Activated CD4-positive, alpha-beta T cell treated with anti-CD3 and anti-CD28 coated beads for 4 hours (primary cell): Measurements from ENCODE around the gene TPSB2.
"Not testable (repeated sequence)": the region's sequence is repeated elsewhere in the genome, so short reads cannot be mapped to it uniquely, and the experiment has no call there.

Source experiments
- DNase-seq, 2 donors: peaks; one replicate each; pipeline ENCODE4 v3.0.0-alpha.2; 2020

The TPSB2 gene

DNA sequence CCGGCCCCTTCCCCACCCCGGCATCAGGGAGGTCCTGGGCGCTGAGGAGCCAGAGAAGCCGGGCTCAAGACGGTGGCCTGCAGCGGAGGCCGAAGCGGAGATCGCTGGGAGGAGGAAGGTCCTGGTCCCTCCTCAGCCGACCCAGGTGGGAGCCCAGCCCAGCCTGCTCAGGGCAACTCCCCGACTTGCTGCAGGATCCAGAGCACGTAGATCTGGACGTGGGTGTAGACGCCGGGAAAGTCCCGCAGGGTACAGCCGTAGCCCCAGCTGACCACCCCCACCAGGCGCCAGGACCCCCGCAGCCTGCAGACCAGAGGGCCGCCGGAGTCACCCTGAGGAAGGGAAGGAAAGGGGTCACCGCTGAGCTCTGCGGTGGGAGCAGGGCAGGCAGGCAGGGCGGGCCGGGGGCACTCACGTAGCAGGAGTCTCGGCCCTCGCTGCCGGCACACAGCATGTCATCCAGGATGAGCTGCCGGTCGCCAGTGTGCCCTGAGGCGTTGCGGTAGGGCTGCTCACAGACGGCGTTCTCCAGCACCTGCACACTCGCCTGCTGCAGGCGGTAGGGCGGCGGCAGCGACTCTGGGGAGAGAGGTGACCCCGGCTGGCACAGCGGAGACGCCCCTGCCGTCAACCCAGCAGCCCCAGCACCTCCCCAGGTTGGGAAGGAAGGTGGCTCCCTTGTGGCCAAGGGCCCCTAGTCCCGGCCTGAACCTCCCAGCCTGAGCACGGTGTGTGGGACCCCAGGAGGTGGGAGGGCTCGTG lies 31.3 kb upstream of the TPSB2 start:
- DNase-seq, result no peak

DNA sequence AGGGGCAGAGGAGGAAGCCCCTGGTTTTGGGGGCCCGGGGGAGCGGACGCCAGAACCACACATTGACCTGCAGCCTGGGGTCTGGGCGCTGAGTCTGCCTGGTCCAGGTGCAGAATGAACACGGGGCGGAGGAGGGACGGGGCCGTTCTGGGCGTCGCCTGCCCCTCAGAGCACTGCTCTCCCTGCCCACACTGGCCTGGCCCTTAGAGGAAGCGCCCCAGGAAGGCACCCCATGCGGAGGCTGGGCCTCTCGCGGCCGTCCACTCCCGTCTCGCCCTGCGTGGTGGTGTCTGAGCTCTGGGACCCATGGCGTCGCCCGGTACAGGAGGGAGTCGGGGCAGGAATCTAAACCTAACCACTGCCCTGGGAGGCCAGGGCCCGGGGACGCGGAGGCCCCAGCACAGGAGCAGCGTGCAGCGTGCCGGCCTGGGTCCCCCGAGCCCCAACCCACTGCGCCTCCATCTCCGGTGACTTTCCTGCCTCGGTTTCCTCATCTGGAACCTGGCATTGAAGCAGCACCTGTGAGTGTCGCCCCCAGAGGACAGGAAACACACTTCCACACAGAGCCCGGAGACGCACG lies 30.2 kb upstream of the TPSB2 start:
- no peak for DNase-seq

DNA sequence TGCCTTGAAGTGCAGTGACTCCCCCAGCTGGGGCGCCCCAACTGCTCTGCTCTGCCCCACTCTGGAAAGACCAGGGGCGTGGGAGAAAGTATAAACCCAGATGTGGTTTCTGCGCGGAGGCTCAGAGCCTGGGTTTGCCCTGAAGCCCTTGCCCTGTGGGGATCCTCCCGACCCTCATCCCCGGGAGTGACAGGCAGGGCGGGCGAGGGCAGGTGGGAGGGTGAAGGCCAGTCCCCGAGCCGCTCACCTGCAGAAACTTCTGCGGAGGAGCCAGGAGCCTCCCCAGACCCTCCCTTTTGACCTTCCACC lies 29.7 kb upstream of the TPSB2 start:
- no peak for DNase-seq

DNA sequence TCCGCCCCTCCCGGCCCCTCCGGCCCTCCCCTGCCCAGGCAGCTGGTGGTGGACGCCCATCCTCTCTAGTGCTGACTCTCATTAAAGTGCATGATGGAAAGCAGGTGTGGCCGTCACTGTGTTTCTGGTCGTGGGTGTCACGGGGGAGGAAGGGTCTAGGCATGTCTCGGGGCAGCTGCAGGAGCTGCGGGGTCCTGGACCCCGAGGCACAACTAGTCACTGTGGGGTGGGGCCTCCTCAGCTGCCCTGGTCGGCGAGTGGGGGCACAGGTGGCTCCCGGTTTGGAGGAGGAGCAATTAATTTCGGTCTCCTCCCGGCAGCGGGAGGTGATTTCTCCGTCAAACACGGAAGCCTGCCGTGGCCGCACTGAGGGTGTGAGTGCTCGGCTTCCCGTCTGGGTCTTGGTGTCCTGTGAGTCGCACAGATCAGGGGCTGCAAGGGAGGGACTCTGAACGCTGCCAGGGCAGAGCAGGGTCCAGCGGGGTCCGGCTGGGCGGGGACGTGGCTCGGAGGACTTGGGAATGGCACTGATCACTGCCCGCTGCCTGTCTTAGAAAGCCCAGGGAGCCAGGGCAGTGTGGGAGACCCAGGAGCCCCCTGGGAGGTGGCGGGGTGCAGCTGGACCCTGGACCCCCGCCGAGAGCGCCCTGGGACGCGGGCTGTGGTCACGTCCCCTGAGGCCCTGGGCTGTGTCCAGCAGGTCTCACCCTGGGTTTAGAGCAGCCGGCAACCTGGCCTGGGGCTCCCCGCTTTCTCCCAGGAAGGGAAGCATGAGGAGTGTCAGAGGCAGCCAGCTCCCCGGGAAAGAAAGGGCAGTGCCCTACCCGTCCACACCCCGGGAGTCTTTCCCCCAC lies 29.1 kb upstream of the TPSB2 start:
- DNase-seq, result no peak

DNA sequence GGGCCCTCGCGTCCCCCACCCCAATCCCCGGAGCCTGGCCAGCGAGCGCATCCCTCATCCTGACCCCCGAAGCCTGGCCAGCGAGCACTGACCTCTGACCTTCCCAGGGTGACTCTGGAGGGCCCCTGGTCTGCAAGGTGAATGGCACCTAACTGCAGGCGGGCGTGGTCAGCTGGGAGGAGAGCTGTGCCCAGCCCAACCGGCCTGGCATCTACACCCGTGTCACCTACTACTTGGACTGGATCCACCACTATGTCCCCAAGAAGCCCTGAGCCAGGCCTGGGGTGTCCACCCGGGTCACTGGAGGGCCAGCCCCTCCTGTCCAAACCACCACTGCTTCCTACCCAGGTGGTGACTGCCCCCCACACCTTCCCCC lies 28.2 kb upstream of the TPSB2 start:
- DNase-seq, result no peak

DNA sequence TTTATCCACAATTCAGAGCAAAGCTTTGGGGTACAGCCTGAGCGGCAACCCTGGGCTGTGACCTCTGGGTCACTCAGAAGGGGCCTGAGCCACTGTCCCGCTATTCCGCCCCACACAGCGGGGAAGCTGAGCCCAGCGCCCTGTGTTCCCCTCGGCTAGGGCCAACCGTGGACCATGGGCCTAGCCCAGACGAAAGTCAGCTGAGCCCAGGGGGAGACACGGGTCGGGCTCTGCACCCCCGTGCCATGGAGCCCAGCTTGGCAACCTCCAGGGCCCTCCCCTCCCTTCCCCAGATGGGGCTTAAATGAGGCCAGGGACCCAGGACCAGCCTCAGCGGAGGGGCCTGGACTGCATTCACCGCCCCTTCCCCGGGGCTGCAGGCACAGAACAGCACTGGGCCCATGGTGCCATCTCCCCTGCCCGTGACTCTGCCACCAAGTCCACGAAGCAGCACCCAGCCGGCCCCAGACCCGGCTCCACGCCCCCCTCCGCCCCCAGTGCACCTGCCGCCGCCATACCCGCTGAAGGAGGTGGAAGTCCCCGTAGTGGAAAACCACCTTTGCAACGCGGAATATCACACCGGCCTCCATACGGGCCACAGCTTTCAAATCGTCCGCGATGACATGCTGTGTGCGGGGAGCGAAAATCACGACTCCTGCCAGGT lies 27.7 kb upstream of the TPSB2 start:
- no peak for DNase-seq

- no peak for DNase-seq
These were observed 26.9 kb upstream of the TPSB2 start for GRCh38 chr16:1256874-1257322.

- DNase-seq, result not testable (repeated sequence)
These were observed 26.4 kb upstream of the TPSB2 start for GRCh38 chr16:1256296-1256873.

DNA sequence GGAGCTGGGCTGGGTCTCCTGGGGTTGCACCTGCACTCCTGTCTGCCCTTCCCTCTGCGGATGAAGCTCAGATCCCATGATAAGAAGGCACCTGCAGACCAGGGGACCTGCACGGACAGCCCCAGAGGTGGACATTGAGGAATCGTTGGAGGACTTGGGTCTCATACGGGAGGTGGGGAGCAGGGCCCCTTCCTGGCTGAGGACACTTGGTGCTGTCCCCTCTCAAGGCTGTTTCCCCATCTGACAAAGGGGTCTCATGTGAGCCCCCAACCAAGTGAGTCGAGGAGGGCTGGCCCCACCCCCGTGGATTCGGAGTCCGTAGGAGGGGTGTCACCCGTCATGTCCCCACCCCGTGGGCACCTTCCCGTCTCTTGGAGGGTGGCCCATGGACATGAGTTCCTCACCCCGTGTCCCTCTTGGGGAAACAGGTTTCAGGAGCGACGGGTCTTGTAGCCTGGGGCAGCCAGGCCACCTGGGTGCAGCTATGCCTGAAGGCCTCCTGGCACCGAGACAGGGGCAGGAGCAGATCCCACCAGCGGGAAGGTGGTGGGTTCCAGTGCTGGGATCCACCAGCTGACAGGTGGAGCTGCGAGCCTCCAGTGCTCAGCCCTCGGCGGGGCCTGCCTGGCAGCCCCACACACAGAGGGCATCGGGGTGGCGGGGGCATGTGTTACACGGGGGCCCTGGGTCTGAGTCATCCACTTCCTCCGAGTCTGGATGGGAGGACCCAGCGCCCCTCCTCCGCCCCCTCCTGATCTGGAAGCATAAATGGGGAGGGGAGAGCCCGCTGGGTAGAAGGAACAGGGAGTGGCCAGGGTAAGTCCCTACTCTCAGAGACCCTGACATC lies 25.5 kb upstream of the TPSB2 start, which contains the start of gene TPSD1:
TPSD1 (plus strand) TSS at position 794 of the 847 bp plus-strand sequence. CDS start 212 bp downstream, outside the sequence.
- DNase-seq, result not testable (repeated sequence)

- not testable (repeated sequence) for DNase-seq
These were observed 24.8 kb upstream of the TPSB2 start for GRCh38 chr16:1254821-1255220.

DNA sequence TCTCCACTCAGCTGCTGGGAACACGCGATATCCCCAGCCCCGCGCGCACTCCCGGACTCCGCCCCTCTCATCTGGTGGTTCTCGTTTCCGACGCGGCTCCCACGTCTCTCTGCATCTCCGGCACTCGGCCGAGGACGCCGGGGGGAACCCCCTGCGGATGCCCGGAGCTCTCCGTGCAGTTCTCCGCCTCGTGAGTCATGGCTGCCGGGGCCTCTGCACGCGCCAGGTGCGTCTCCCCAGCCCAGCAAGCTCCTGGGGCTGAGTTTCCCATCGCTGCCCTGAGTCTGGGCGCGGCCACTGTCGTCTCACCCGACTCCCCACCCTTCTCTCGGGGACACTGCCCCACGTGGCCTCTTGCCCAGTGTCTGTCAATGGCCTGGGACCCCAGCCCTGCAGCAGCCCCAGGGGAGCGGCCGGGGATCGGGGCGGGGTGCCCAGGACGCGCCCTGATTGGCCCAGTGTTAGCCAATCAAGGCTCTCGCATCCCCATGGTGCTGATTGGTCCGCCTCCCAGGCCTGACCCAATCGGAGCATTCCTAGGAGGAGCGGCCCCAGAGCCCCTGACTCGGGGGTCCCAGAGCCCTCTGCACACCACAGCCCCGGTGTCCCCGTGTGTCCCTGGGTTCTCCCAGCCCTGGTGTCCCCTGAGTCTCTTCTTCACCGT lies 23.8 kb upstream of the TPSB2 start:
- DNase-seq, result not testable (repeated sequence)

DNA sequence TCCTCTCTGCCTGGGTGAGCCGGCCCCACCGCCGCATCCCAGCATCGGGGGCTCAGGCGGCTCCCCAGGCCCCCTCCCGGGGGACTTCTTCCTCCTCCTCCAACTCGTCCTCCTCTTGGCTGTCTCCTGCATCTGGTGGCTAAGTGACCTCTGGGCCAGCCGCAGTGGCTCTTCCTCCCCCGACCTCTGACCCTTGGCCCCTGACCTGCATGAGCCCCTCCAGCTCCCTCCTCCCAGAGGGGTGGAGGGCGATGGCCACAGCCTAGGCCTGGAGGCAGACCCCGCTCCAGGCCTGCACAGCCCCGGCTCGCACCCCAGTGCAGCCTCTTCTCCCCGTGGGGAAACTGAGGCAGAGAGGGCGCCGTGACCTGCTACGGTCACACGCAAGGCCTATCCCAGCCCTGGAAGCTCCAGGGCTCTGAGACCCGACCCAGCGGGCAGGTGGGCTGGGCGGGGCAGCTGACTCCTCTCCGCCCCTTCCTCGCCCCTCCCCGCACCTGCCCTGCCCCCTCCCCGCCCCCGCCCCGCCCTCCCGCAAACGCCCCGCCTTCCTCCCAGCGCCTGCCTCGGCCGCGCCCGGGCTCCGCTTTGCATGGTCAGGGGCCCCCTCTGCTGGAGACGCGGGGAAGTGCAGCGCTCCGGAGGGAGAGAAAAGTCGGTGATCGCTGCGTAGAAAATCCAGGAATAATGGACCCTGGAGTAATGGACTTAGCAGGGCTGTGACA lies 19.2 kb upstream of the TPSB2 start:
- not testable (repeated sequence) for DNase-seq

- DNase-seq, result not testable (repeated sequence)
These were observed 18.0 kb upstream of the TPSB2 start for GRCh38 chr16:1247903-1248537.

GRCh38 chr16:1245452-1246020 lies 15.6 kb upstream of the TPSB2 start:
- no peak for DNase-seq

DNA sequence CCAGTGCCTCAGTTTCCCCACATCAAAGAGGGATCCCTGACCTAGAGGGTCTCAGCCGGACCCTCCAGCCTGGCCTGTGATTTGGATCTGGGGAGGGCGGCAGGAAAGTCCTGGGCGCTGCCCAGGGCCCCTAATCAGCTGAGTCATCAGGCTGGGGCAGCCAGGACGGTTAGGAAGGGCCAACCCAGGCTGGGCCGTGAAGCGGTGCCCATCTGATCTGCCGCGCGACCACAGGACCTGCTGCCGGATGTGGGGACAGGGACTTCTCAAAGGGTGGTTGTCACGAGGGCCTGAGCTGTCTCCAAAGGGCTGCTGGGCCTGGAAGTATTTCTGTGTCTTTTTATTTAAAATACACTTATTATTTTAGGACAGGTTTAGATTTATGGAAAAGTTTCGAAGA lies 14.9 kb upstream of the TPSB2 start:
- DNase-seq, result no peak

- not testable (repeated sequence) for DNase-seq
These were observed 14.2 kb upstream of the TPSB2 start for GRCh38 chr16:1243907-1244850.

GRCh38 chr16:1243363-1243762 lies 13.4 kb upstream of the TPSB2 start:
- not testable (repeated sequence) for DNase-seq

DNA sequence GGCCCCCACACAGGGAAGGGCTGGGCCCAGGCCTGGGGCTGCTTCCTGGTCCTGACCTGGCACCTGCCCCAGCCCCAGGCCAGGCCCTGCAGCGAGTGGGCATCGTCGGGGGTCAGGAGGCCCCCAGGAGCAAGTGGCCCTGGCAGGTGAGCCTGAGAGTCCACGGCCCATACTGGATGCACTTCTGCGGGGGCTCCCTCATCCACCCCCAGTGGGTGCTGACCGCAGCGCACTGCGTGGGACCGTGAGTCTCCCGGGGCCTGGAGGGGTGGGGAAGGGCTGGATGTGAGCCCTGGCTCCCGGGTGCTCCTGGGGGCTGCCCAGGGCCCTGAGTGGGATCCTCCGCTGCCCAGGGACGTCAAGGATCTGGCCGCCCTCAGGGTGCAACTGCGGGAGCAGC lies 11.1 kb upstream of the TPSB2 start:
- DNase-seq, result not testable (repeated sequence)
